ENCODE data around the gene THTPA.

GRCh38 chr14:23547924-23548323, 8.1 kb upstream of the THTPA start:
- no peak for TF ChIP-seq CTCF (IDR thresholded peaks at IDR 0.05; ENCODE audit: borderline replicate concordance, extremely low read depth, low read length, poor library complexity, severe bottlenecking)
- no peak for TF ChIP-seq EZH2 (IDR thresholded peaks at IDR 0.05; ENCODE audit: borderline replicate concordance, low read depth, low read length, severe bottlenecking)

Measured in DND-41 (cell line).